HG02852 (cell line): ENCODE results near the gene TSPEAR.
"Not testable (repeated sequence)": the region's sequence is repeated elsewhere in the genome, so short reads cannot be mapped to it uniquely, and the experiment has no call there.

Source experiments
- ATAC-seq: cut with Tn5 transposase; IDR thresholded peaks from one replicate; pipeline ENCODE4 v1.9.1; 2021; ENCODE audit warnings: mild to moderate bottlenecking, moderate library complexity; ENCODE audit not compliant: unreplicated experiment

The TSPEAR gene

GRCh38 chr21:44686843-44687561 is 24.4 kb downstream of the TSPEAR start:
- no peak for ATAC-seq

- no peak for ATAC-seq
These were observed 25.2 kb downstream of the TSPEAR start for GRCh38 chr21:44686000-44686781.

GRCh38 chr21:44685050-44685449 is 26.3 kb downstream of the TSPEAR start:
- ATAC-seq = not testable (repeated sequence)

GRCh38 chr21:44684483-44684882 is 26.9 kb downstream of the TSPEAR start:
- ATAC-seq = no peak

GRCh38 chr21:44684077-44684476 is 27.3 kb downstream of the TSPEAR start:
- no peak for ATAC-seq

GRCh38 chr21:44682580-44683151 is 28.7 kb downstream of the TSPEAR start:
- no peak for ATAC-seq

- no peak for ATAC-seq
These were observed 29.4 kb downstream of the TSPEAR start, which contains the start of gene KRTAP12-1 for GRCh38 chr21:44681861-44682579. TSS of gene KRTAP12-1 (minus strand) at chr21:44682163. CDS start at chr21:44682123, 40 bp downstream.

- ATAC-seq = no peak
These were observed 30.2 kb downstream of the TSPEAR start for GRCh38 chr21:44681152-44681551.

- ATAC-seq = no peak
These were observed 33.5 kb downstream of the TSPEAR start for GRCh38 chr21:44677881-44678280.

GRCh38 chr21:44671911-44672310 is 39.5 kb downstream of the TSPEAR start:
- ATAC-seq = no peak

GRCh38 chr21:44670642-44671432 is 40.5 kb downstream of the TSPEAR start:
- ATAC-seq = no peak

GRCh38 chr21:44667612-44668011 is 43.8 kb downstream of the TSPEAR start:
- ATAC-seq = no peak

- no peak for ATAC-seq
These were observed 44.7 kb downstream of the TSPEAR start, which contains the start of gene KRTAP12-2 for GRCh38 chr21:44666401-44667320. TSS of gene KRTAP12-2 (minus strand) at chr21:44666927. CDS start at chr21:44666886, 41 bp downstream.

GRCh38 chr21:44664691-44665090 is 46.7 kb downstream of the TSPEAR start:
- no peak for ATAC-seq

GRCh38 chr21:44661567-44661966 is 49.8 kb downstream of the TSPEAR start:
- ATAC-seq = not testable (repeated sequence)

GRCh38 chr21:44658913-44659595 is 52.3 kb downstream of the TSPEAR start:
- ATAC-seq = no peak

- no peak for ATAC-seq
These were observed 52.8 kb downstream of the TSPEAR start for GRCh38 chr21:44658541-44658910.

- no peak for ATAC-seq
These were observed 53.5 kb downstream of the TSPEAR start, which contains the start of gene KRTAP12-3 for GRCh38 chr21:44657635-44658540. TSS of gene KRTAP12-3 (plus strand) at chr21:44657932. CDS start at chr21:44657980, 48 bp downstream.
